Stimulated activated CD8-positive, alpha-beta memory T cell treated with anti-CD3 and anti-CD28 coated beads, Interleukin-15, amount 100 ng/mL, for 24 hours (primary cell): Measurements from ENCODE around the gene SBF2.

Source experiments
- DNase-seq: peaks from one replicate; pipeline ENCODE4 v3.0.0-alpha.2; 2020; ENCODE audit warnings: low read depth

SBF2 gene

DNA sequence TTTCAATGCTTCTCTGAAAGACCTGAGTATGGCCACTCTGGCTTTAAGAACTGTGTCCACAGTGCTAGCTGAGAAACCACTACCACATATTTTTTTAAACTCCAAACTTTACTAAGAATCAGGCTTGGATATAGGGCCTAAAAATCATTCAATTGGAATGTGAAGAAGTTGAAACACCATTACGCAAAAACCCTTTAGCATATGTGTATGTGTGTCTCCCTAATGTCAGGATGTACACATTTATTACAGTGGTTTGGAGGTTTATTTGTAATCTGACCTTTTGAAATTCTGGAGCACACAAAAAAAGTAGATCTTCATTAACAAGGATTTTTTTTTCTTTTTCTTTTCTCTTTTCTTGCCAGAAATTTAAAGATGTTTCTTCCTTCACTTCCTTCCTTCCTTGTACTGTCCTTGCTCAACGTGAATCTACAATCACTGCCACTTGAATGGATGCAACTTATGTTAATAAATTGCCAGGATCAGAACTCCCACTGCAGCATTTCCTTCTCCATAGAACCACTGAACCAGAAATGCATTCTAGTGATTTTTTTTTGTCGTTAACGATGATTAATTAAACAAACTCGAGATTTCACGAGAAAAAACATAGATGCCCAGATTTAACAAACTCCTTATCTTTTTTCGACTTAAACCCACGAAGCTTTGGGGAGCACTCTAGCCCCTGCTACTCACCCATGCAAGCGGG is 7.8 kb upstream of the SBF2 start:
- DNase-seq: no peak

DNA sequence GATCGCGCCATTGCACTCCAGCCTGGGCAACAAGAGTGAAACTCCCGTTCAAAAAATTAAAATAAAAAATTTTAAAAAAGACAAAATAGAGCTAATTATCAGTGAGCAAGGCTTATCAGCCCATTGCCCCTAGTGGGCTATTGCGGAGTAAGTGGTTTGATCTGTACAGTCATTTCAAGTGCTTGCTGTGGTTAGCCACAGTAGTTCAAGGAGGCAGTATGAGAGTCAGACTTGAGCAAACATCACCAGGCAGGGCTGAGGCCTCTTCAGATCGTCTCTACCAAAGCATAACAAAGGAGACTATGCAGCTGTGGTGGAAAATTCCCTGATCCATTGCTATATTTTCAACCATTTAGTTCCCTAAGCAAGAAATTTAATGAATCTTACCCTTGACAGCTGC is 4.3 kb upstream of the SBF2 start:
- DNase-seq: no peak

GRCh38 chr11:10295064-10295901 is 1.3 kb upstream of the SBF2 start:
- DNase-seq: no peak

DNA sequence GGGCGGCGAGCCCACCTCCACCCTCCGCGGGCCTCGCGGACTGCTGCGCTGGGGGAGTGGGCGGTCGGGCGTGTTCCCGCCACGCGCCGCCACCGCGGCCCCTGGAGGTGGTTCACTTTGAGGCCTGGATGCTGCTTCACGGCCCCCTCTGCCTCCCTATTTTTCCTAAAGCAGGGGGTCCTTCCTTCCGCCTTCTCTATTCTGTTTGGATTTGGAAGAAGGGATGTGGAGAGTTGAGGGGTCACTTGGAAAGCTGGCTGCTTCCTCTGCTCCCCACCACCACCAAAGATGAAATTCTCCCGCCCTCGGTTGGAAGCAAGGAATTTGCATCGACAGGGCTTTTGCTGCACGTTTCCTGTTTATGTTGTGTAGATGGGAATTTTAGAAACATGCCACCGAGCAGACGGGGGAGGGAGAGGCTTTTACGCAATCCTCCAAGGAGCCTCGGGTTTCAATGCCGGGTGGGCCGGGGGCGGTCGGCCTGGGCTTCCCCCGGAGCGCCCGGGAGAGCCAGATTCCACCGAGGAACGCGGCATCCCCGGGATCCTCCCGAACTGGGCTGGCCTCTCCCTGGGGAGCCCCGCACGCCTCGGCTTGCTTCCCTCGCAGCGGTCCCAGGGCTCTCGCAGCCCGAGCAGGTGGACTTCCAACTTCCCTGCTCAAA is 403 bp upstream of the SBF2 start:
- DNase-seq: no peak

DNA sequence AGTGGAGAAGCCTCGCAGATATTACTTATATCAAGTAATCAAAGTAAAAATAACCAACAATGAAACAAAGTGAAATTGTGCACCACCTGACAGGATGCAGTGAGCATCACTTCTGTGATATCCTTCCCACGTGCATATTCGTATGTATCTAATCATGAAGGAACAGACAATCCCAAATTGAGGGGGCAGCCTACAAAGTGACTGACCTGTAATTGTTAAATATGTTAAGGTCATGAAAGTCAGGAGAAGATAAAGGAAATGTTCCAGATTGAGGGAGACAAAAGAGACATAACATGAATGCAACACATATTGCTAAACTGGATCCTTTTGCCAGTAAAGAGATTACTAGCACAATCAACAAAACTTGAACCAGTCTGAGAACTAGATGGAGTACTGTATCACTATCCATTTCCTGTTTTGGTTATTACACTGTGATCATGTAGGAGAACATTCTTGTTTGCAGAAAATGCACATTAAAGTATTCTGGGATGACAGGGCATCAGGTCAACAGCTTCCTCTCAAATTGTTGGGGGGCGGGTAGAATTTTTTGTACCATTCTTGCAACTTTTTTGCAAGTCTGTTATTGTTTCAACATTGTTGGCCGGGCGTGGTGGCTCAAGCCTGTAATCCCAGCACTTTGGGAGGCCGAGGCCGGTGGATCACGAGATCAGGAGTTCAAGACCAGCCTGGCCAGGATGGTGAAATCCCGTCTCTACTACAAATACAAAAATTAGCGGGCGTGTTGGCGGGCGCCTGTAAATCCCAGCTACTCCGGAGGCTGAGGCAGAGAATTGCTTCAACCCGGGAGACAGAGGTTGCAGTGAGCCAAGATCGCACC is 2.0 kb downstream of the SBF2 start:
- DNase-seq: no peak

GRCh38 chr11:10289765-10290380 is 4.1 kb downstream of the SBF2 start:
- no peak for DNase-seq

DNA sequence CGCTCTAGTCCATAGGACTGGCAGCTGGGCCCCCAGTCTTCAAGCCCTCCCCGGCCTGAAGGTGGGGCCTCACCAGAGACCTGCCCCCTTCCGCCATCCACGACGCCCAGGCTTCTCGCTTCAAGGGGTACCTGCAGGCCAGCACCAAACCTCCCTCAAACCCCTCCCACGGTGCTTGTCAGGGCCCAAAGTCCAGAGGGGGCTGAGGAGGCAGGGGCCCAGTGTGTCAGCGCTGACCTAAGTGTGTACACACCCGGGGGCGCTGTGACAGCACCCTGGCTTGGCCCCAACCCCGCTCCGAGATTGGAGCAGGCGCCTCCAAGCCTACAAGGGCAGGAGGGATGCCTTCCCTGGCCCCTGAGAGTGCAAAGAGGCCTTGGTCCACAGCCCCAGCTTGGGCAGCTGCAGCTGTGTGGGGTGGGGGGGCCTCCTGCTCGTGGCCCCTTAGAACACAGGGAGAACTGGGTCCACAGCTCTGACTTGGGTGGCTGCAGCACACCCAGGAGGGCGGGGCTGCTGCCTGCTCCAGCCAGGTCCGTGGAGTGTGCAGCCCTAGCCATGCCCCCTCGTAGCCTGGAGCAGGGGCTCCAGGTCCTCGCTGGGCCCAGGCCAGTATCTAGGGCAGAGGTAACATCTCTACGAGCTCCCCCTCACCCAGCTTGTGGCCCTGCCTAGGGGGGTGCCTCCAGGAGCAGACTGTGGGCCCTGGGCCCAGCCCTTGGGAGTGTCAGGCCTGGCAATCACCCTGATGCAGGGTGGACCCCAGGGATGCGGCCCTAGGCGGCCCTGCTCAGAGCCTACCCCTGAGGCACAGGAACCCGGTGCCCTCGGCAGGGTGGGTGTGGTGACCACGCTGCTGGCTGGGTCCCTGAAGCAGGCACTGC is 4.9 kb downstream of the SBF2 start:
- no peak for DNase-seq

GRCh38 chr11:10287766-10288715 is 6.0 kb downstream of the SBF2 start:
- DNase-seq: no peak

- DNase-seq: no peak
These were observed 6.9 kb downstream of the SBF2 start for GRCh38 chr11:10287140-10287539.

GRCh38 chr11:10285148-10285802 is 8.7 kb downstream of the SBF2 start:
- no peak for DNase-seq

DNA sequence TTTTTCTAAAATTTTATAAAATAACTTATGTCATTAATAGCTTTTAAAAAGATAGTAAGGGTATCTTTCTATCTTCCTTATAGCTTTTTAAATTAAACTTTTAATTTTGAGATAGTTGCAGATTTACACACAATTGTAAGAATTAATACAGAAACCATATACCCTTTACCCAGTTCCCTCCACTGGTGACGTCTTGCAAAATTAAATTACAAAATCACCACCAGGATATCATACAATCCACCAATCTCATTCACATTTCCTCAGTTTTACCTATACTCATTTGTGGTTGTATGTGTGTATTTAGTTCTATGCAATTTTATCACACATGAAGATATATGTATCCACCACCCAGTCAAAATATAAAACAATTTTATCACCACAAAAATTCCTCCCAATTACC is 10.0 kb downstream of the SBF2 start:
- DNase-seq: no peak

DNA sequence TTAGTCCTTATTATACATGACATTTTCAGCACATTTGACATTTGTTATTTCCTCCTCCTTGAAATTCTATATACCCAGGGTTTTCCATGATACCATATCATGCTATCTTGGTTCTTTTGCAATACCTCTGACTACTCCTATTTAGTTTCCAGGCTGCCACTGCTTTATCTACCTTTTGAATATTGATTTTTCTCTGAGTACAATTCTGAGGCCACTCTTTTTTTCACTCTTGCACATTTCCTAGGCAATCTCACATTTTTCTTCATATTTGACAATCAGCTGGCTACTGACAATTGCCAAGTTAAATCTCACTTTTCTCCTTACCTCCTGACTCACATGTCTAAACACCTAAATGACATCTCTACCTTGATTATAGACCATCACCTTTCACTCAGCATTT is 11.9 kb downstream of the SBF2 start:
- DNase-seq: no peak

- no peak for DNase-seq
These were observed 18.3 kb downstream of the SBF2 start for GRCh38 chr11:10275714-10276113.

DNA sequence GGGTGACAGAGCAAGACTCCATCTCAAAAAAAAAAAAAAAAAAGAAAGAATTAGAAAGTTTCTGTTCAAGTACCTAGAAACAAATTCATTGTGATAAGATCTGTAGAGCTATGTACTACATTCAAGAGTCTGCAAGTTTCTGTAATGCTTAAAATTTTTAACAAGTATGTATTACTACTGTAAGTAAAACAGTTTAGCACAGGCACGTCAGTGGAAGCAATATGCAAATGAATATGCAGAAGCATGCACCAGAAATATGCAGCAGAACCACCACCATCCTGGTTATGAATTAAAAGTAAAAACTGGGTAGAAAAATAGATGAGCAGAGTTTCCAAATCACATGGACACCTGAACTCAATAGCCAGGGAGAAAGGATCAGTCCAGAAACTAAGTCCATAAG is 19.3 kb downstream of the SBF2 start:
- no peak for DNase-seq

DNA sequence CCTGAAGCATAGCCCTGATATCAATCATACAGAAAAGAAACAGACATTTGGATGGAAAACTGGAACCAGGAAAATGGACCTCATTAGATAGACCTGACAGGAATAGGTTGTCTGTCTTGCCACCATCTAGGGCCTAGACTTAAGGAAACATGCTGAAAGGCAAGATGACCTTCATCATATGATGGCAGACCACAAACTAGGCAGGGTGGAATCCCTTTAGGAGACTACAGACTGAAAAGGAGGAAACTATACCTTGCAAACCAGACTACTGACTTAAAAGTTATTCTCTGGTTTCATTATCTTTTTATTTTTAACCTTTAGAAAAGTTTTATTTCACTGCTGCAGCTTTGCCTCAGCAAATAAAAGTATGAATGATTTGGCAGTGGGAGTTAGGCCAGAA is 20.3 kb downstream of the SBF2 start:
- no peak for DNase-seq

GRCh38 chr11:10272132-10272531 is 21.9 kb downstream of the SBF2 start:
- no peak for DNase-seq

GRCh38 chr11:10268746-10269488 is 25.1 kb downstream of the SBF2 start:
- no peak for DNase-seq

DNA sequence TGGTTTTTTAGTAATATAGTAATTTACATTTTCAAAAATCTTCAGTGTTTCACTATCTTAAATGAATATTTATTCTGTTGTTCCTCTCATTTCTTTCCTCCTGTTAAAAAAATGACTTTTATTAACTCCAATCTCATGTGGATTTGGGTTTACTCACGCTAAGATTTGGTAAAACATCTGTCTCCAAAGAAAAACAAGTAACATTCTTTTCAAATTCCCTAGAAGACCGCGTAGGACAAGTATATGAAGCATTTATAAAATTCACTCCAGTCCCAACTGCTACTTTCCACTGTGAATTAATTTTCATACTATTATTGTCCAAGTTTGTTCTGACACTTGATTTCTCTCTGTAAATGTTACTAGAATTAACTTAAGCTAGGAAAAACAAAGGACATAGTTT is 26.2 kb downstream of the SBF2 start:
- DNase-seq: no peak
